Sigmoid colon (tissue), 7 donors: Measurements from ENCODE around the gene JAKMIP1. TPM values are rescaled to one million over a fixed set of nuclear protein-coding genes. Genes with fewer than 3 reads are reported as not detected.

Experiments used
- DNase-seq: peaks from one replicate; pipeline ENCODE4 v3.0.0-alpha.2; 2019
- H3K27ac ChIP-seq, 4 donors: fragments of 200-600 bp; sonication (generic); one replicate each; pipeline ENCODE4 v1.5.1; 2016 to 2019; ENCODE audit warnings: mild to moderate bottlenecking in 1 of 4
- H3K27me3 ChIP-seq, 3 donors: fragments of 200-600 bp; sonication (generic); one replicate each; pipeline ENCODE4 v1.5.1; 2019; ENCODE audit warnings: mild to moderate bottlenecking in 1 of 3
- H3K36me3 ChIP-seq, 4 donors: fragments of 200-600 bp; sonication (generic); one replicate each; pipeline ENCODE4 v1.5.1; 2016 to 2019
- H3K4me1 ChIP-seq, 4 donors: fragments of 200-600 bp; sonication (generic); one replicate each; pipeline ENCODE4 v1.5.1; 2017 to 2019
- H3K4me3 ChIP-seq, 4 donors: fragments of 200-600 bp; sonication (generic); one replicate each; pipeline ENCODE4 v1.5.1; 2017 to 2019; ENCODE audit warnings: mild to moderate bottlenecking in 2 of 4, moderate library complexity in 1 of 4
- H3K9me3 ChIP-seq, 4 donors: fragments of 200-600 bp in 3 of 4; sonication (generic) in 3 of 4; one replicate each; pipeline versions ENCODE4 v1.5.1 to v1.6.1; 2013 to 2019
- CTCF ChIP-seq, 4 experiments: fragments of 450-650 bp in 3 of 4; fragments of 200-600 bp in 1 of 4; IDR thresholded peaks; one replicate each; pipeline ENCODE4 v1.5.1; 2016 to 2019; ENCODE audit warnings: antibody characterized with exemption in 4 of 4, mild to moderate bottlenecking in 3 of 4, moderate library complexity in 2 of 4
- EP300 ChIP-seq, 4 donors: sonication (generic); formaldehyde crosslinking; IDR thresholded peaks; one replicate each; pipeline ENCODE4 v1.6.1; 2017; ENCODE audit warnings: antibody characterized with exemption in 4 of 4
- POLR2A ChIP-seq, 2 donors: fragments of 450-650 bp; IDR thresholded peaks; one replicate each; pipeline ENCODE4 v1.6.1; 2016; ENCODE audit warnings: antibody characterized with exemption in 2 of 2, mild to moderate bottlenecking in 2 of 2, moderate library complexity in 2 of 2
- POLR2AphosphoS5 ChIP-seq, 4 donors: sonication (generic); formaldehyde crosslinking; IDR thresholded peaks; one replicate each; pipeline ENCODE4 v1.6.1; 2017; ENCODE audit warnings: antibody characterized with exemption in 4 of 4
- WGBS, 2 donors: extraction: QIAGEN DNeasy Blood & Tissue Kit; methylation state at CpG; one replicate each; pipeline ENCODE4 v1.1.7; 2013; 5-methylcytosine and 5-hydroxymethylcytosine counted together
- intact Hi-C: fragments of 100-400 bp; cut with DNase I; formaldehyde crosslinking; loops from one replicate; pipeline ENCODE4 v1.15.1; 2023
- polyA plus RNA-seq, 3 donors: library from polyadenylated mRNA; stranded (reverse); fragments of 200-250 nt; gene quantifications; one replicate each; pipeline ENCODE4 v1.2.3, GENCODE V29; 2013
- total RNA-seq, 4 donors: library from RNA; depleted of rRNA; stranded (reverse); fragments of >200 nt; gene quantifications; one replicate each; pipeline ENCODE4 v1.1.0, GENCODE V29; 2016
- donor health status: healthy with polysubstance abuse.
- donor health status: Bipolar disorder and iron deficiency.
- donor health status: healthy.

The JAKMIP1 gene
- total and polyA plus RNA-seq, 7 donors: 0.49 to 3.9 (median 1.8) TPM; not detected in 2

DNA sequence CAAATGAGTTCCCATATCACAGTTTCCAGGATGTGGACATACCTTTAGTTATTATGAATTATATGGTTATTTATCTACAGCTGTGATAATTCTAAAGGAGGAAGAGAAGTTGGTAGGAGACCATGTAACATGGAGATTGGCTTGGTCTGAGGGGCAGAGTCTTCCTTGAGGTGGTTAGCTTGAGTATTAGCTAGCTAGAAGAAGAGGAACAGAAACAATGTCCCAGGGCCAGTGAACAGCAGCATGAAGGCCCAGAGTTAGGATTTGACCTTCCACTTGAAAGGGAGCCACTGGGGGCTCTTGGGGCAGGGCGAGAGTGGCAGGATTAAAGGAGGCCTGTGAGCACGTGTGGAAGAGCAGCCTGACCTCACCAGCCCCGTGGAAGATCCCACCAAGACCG, 5.6 kb upstream of the JAKMIP1 start:
- intact Hi-C loops: no loop called here
- no peak overlapping the region for H3K4me3 ChIP-seq
- 68 to 80% methylated on average over 4 of the region's 4 CpGs for WGBS, 2 donors

GRCh38 chr4:6205567-6205931, 5.2 kb upstream of the JAKMIP1 start:
- H3K27me3 ChIP-seq: peaks cover 0 to 7% (median 5%) of the 10 kb centered on the region in 3 donors
- no peak overlapping the region for H3K4me3 ChIP-seq
- 66 to 81% methylated on average over 4 of the region's 4 CpGs for WGBS, 2 donors
- peaks cover 0 to 4% (median 2%) of the 10 kb centered on the region in 4 donors for H3K4me1 ChIP-seq
- TF ChIP-seq EP300 (IDR thresholded peaks at IDR 0.05) (no peak), POLR2AphosphoS5 (IDR thresholded peaks at IDR 0.05) (no peak), POLR2A (IDR thresholded peaks at IDR 0.05) (no peak), CTCF (IDR thresholded peaks at IDR 0.05) (no peak)
- H3K36me3 ChIP-seq: no peaks in the 10 kb centered on the region
- H3K27ac ChIP-seq: no peak overlapping the region
- peak; percentile 20 for DNase-seq
- H3K9me3 ChIP-seq: peaks cover 0 to 5% (median 0%) of the 10 kb centered on the region in 4 donors
- intact Hi-C loops: no loop called here

More for the DNA sequence above, 5.6 kb upstream of the JAKMIP1 start:
- Histone ChIP-seq H3K27ac (no peak overlapping the region), H3K27me3 (peaks cover 0 to 2% (median under 1%) of the 10 kb centered on the region in 3 donors), H3K36me3 (no peaks in the 10 kb centered on the region), H3K9me3 (peaks cover 0 to 5% (median 0%) of the 10 kb centered on the region in 4 donors), H3K4me1 (no peaks in the 10 kb centered on the region)
- peak; percentile 37 for DNase-seq
- no peak for TF ChIP-seq POLR2A (IDR thresholded peaks at IDR 0.05)
- TF ChIP-seq CTCF (IDR thresholded peaks at IDR 0.05): no peak
- TF ChIP-seq EP300 (IDR thresholded peaks at IDR 0.05): no peak
- TF ChIP-seq POLR2AphosphoS5 (IDR thresholded peaks at IDR 0.05): no peak

GRCh38 chr4:6204871-6205566, 4.7 kb upstream of the JAKMIP1 start:
- DNase-seq: peak; percentile 53
- Histone ChIP-seq H3K27ac (no peak overlapping the region), H3K4me3 (no peak overlapping the region), H3K36me3 (no peaks in the 10 kb centered on the region), H3K9me3 (peaks cover 0 to 5% (median 0%) of the 10 kb centered on the region in 4 donors), H3K4me1 (peaks cover 0 to 9% (median 6%) of the 10 kb centered on the region in 4 donors), H3K27me3 (peaks cover 0 to 12% (median 10%) of the 10 kb centered on the region in 3 donors)
- TF ChIP-seq POLR2AphosphoS5 (IDR thresholded peaks at IDR 0.05) (no peak), POLR2A (IDR thresholded peaks at IDR 0.05) (no peak), EP300 (IDR thresholded peaks at IDR 0.05) (no peak), CTCF (IDR thresholded peaks at IDR 0.05) (no peak)
- intact Hi-C loops: no loop called here
- WGBS, 2 donors: 63 to 66% methylated on average over 8 of the region's 8 CpGs

GRCh38 chr4:6204098-6204497, 3.7 kb upstream of the JAKMIP1 start:
- peak; percentile 17 for DNase-seq
- peaks cover 4 to 21% (median 19%) of the 10 kb centered on the region in 3 donors for H3K27me3 ChIP-seq
- peaks cover 0 to 5% (median 0%) of the 10 kb centered on the region in 4 donors for H3K9me3 ChIP-seq
- no peak overlapping the region for H3K27ac ChIP-seq
- H3K36me3 ChIP-seq: no peaks in the 10 kb centered on the region
- intact Hi-C loops: no loop called here
- H3K4me3 ChIP-seq: no peak overlapping the region
- WGBS, 2 donors: 79 to 85% methylated on average over 3 of the region's 3 CpGs
- no peak for TF ChIP-seq EP300 (IDR thresholded peaks at IDR 0.05)
- peaks cover 0 to 19% (median 15%) of the 10 kb centered on the region in 4 donors for H3K4me1 ChIP-seq

DNA sequence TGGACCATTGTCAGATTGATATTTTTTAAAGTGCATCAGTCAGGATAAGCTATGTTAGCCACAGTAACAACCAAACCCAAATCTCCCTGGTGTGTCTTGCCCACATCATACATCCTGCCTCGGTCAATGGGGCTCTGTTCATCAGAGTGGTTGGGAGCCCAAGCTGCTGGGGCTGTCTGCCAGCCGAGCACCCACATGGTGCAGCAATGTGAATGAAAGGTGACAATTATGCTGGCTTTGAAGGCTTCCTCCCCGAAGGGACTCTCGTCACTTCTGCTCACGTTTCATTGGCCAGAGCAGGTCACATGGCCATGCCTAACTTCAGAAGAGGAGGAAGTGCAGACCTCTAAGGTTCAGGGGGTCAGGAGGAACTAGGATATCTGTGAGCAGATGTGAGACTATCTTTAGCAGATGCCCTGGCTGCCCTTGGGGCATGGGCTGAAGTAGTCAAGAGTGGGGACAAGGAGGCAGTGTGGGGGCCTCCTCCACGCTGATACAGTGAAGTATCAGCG, 1.3 kb upstream of the JAKMIP1 start:
- Histone ChIP-seq H3K9me3 (peaks cover 0 to 5% (median 0%) of the 10 kb centered on the region in 4 donors), H3K36me3 (no peaks in the 10 kb centered on the region), H3K4me3 (no peak overlapping the region), H3K4me1 (peaks cover 0 to 26% (median 22%) of the 10 kb centered on the region in 4 donors), H3K27ac (no peak overlapping the region), H3K27me3 (peaks cover 10 to 46% (median 44%) of the 10 kb centered on the region in 3 donors)
- WGBS, 2 donors: 64 to 74% methylated on average over 7 of the region's 7 CpGs
- intact Hi-C loops: no loop called here
- TF ChIP-seq POLR2AphosphoS5 (IDR thresholded peaks at IDR 0.05) (no peak), EP300 (IDR thresholded peaks at IDR 0.05) (no peak), POLR2A (IDR thresholded peaks at IDR 0.05) (no peak), CTCF (IDR thresholded peaks at IDR 0.05) (no peak)
- DNase-seq: peak; percentile 15
